Dedifferentiated amniotic fluid mesenchymal stem cell (primary cell): Measurements from ENCODE around the gene OLIG3.

Source experiments
- DNase-seq: peaks from one replicate; pipeline ENCODE4 v3.0.0-alpha.2; 2016; ENCODE audit errors: extremely low spot score

Gene OLIG3

GRCh38 chr6:137496368-137496767 lies 2.2 kb upstream of the OLIG3 start:
- no peak for DNase-seq

- no peak for DNase-seq
Observed at GRCh38 chr6:137495703-137496336, 1.6 kb upstream of the OLIG3 start.

GRCh38 chr6:137494988-137495702 lies 951 bp upstream of the OLIG3 start:
- no peak for DNase-seq

- no peak for DNase-seq
Observed at GRCh38 chr6:137493218-137494038, 766 bp downstream of the OLIG3 start.

GRCh38 chr6:137492289-137493217 lies 1.6 kb downstream of the OLIG3 start:
- DNase-seq = no peak

- DNase-seq = no peak
Observed at GRCh38 chr6:137491478-137491877, 2.7 kb downstream of the OLIG3 start.

GRCh38 chr6:137490961-137491360 lies 3.2 kb downstream of the OLIG3 start:
- no peak for DNase-seq

- DNase-seq = no peak
Observed at GRCh38 chr6:137490006-137490905, 3.9 kb downstream of the OLIG3 start.

- no peak for DNase-seq
Observed at GRCh38 chr6:137489046-137490005, 4.9 kb downstream of the OLIG3 start.

- DNase-seq = no peak
Observed at GRCh38 chr6:137488150-137489045, 5.8 kb downstream of the OLIG3 start.

GRCh38 chr6:137487869-137488149 lies 6.4 kb downstream of the OLIG3 start:
- no peak for DNase-seq

- no peak for DNase-seq
Observed at GRCh38 chr6:137487181-137487868, 6.9 kb downstream of the OLIG3 start.

GRCh38 chr6:137486416-137486815 lies 7.8 kb downstream of the OLIG3 start:
- no peak for DNase-seq

- no peak for DNase-seq
Observed at GRCh38 chr6:137480431-137480830, 13.8 kb downstream of the OLIG3 start.

GRCh38 chr6:137475103-137475502 lies 19.1 kb downstream of the OLIG3 start:
- DNase-seq = no peak

- no peak for DNase-seq
Observed at GRCh38 chr6:137473598-137473997, 20.6 kb downstream of the OLIG3 start.

- DNase-seq = no peak
Observed at GRCh38 chr6:137472641-137473137, 21.5 kb downstream of the OLIG3 start.

GRCh38 chr6:137471986-137472385 lies 22.2 kb downstream of the OLIG3 start:
- DNase-seq = no peak
